Left lobe of liver (tissue), 2 donors: ENCODE measurements around the gene NDUFB11. TPM values are rescaled to one million over a fixed set of nuclear protein-coding genes. Genes with fewer than 3 reads are reported as not detected.
A peak's percentile ranks its signal among the peaks of the same experiment; 100 is the strongest.
"Not testable (repeated sequence)": the region's sequence is repeated elsewhere in the genome, so short reads cannot be mapped to it uniquely, and the experiment has no call there.

ENCODE experiments used
- ATAC-seq: fragments of 200-7000 bp; cut with Tn5 transposase; one replicate; pipeline ENCODE4 v1.9.1; 2020; ENCODE audit warnings: mild to moderate bottlenecking, moderate library complexity
- DNase-seq: peaks from one replicate; pipeline ENCODE4 v3.0.0-alpha.2; 2020; ENCODE audit warnings: low spot score
- total RNA-seq: library from RNA; stranded (reverse); gene quantifications from one replicate; pipeline ENCODE4 v1.2.1, GENCODE V29; 2021
- donor health status: DM: no; HTN: no; CAD: no; lungs with moderate emphysema.
- donor health status: DM: no; HTN: yes; CAD: no.

NDUFB11 gene
- total RNA-seq, 1 donor from 2014 or later = 67.1 TPM

- ATAC-seq (no peak), DNase-seq (no peak)
Measured at GRCh38 chrX:47146936-47147859, 2.7 kb upstream of the NDUFB11 start.

GRCh38 chrX:47146121-47146935, 1.8 kb upstream of the NDUFB11 start:
- no peak for DNase-seq

GRCh38 chrX:47145395-47146120, 1.1 kb upstream of the NDUFB11 start:
- DNase-seq = no peak

More at GRCh38 chrX:47146121-47146935, 1.8 kb upstream of the NDUFB11 start:
- ATAC-seq = no peak

GRCh38 chrX:47143894-47144625, 442 bp downstream of the NDUFB11 start:
- ATAC-seq (peak; percentile 35), DNase-seq (peak; percentile 46)

More at GRCh38 chrX:47145395-47146120, 1.1 kb upstream of the NDUFB11 start:
- ATAC-seq = peak; percentile 41

- no peak for ATAC-seq
- DNase-seq = no peak
Measured at GRCh38 chrX:47138171-47138570, 6.3 kb downstream of the NDUFB11 start.

GRCh38 chrX:47135650-47136049, 8.9 kb downstream of the NDUFB11 start:
- ATAC-seq, DNase-seq: not testable (repeated sequence)

- DNase-seq (no peak), ATAC-seq (no peak)
Measured at GRCh38 chrX:47133493-47133892, 11.0 kb downstream of the NDUFB11 start.

GRCh38 chrX:47129899-47130358, 14.6 kb downstream of the NDUFB11 start:
- DNase-seq (no peak), ATAC-seq (no peak)

- peak; percentile 98 for ATAC-seq
Measured at GRCh38 chrX:47129157-47129898, 15.2 kb downstream of the NDUFB11 start.

GRCh38 chrX:47124466-47124865, 20.0 kb downstream of the NDUFB11 start:
- ATAC-seq, DNase-seq: not testable (repeated sequence)

More at GRCh38 chrX:47129157-47129898, 15.2 kb downstream of the NDUFB11 start:
- peak; percentile 93 for DNase-seq

- not testable (repeated sequence) for ATAC-seq, DNase-seq
Measured at GRCh38 chrX:47116551-47117110, 27.9 kb downstream of the NDUFB11 start.

GRCh38 chrX:47112316-47112954, 32.1 kb downstream of the NDUFB11 start:
- ATAC-seq (peak; percentile 61), DNase-seq (peak; percentile 50)

GRCh38 chrX:47110936-47111615, 33.4 kb downstream of the NDUFB11 start:
- not testable (repeated sequence) for DNase-seq, ATAC-seq

GRCh38 chrX:47101206-47101605, 43.3 kb downstream of the NDUFB11 start:
- no peak for DNase-seq
- no peak for ATAC-seq

GRCh38 chrX:47098338-47099094, 46.0 kb downstream of the NDUFB11 start:
- no peak for DNase-seq
- no peak for ATAC-seq

- no peak for ATAC-seq
- DNase-seq = no peak
Measured at GRCh38 chrX:47097018-47097417, 47.5 kb downstream of the NDUFB11 start.

- ATAC-seq (no peak), DNase-seq (no peak)
Measured at GRCh38 chrX:47093860-47094259, 50.6 kb downstream of the NDUFB11 start.
